PFSK-1 (cell line): ENCODE measurements around the gene SPTB.

Experiments used
- FOXP2 ChIP-seq: optimal IDR thresholded peaks from 2 replicates; pipeline ENCODE3; 2011; ENCODE audit warnings: borderline replicate concordance, control low read depth, inconsistent platforms; ENCODE audit not compliant: insufficient read depth; ENCODE audit errors: extremely low read length, extremely low read depth
- POLR2AphosphoS5 ChIP-seq: IDR thresholded peaks from 2 replicates; pipeline ENCODE4 v1.6.1; 2012; ENCODE audit warnings: low read depth, mild to moderate bottlenecking, control low read depth, low read length, moderate library complexity
- SIN3A ChIP-seq: IDR thresholded peaks from 2 replicates; pipeline ENCODE4 v1.6.1; 2012; ENCODE audit warnings: mild to moderate bottlenecking, low read length, moderate library complexity, borderline replicate concordance; ENCODE audit not compliant: insufficient read depth
- TAF1 ChIP-seq: IDR thresholded peaks from 2 replicates; pipeline ENCODE4 v1.6.1; 2012; ENCODE audit warnings: low read length, control low read depth, borderline replicate concordance; ENCODE audit not compliant: insufficient read depth
- TF ChIP-seq, protein P1 (sequence below), 2 experiments: IDR thresholded peaks; 2 replicates each; pipeline versions ENCODE4 v1.6.1 to v1.8.0; 2011 to 2012; ENCODE audit warnings: low read depth in 2 of 2, low read length in 2 of 2, control low read depth in 1 of 2, inconsistent platforms in 1 of 2, mild to moderate bottlenecking in 1 of 2, moderate library complexity in 1 of 2; ENCODE audit not compliant: insufficient read depth in 1 of 2

Gene SPTB

DNA sequence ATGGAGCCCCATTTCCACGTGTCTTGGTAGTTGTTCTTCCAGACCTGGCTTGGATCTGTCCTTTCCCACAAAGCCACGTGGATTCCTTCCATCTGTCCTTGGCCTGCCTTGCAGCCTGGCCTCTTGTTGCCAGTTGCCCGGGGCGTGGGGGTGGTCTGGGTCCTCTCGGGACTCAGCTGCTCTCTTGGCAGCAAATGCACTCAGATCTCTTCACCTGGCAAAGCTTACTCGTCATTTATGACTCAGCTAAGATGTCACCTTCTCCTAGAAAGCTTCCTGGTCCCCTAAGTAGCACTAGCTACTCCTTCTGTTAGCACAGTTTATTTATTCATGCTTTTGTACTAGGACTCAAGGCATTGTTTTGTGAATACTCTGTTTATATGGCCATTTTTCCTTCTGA, 161.8 kb downstream of the SPTB start:
- TF ChIP-seq TAF1 (no peak), SIN3A (no peak), POLR2AphosphoS5 (no peak), FOXP2 (no peak)
- TF ChIP-seq, protein P1, sequence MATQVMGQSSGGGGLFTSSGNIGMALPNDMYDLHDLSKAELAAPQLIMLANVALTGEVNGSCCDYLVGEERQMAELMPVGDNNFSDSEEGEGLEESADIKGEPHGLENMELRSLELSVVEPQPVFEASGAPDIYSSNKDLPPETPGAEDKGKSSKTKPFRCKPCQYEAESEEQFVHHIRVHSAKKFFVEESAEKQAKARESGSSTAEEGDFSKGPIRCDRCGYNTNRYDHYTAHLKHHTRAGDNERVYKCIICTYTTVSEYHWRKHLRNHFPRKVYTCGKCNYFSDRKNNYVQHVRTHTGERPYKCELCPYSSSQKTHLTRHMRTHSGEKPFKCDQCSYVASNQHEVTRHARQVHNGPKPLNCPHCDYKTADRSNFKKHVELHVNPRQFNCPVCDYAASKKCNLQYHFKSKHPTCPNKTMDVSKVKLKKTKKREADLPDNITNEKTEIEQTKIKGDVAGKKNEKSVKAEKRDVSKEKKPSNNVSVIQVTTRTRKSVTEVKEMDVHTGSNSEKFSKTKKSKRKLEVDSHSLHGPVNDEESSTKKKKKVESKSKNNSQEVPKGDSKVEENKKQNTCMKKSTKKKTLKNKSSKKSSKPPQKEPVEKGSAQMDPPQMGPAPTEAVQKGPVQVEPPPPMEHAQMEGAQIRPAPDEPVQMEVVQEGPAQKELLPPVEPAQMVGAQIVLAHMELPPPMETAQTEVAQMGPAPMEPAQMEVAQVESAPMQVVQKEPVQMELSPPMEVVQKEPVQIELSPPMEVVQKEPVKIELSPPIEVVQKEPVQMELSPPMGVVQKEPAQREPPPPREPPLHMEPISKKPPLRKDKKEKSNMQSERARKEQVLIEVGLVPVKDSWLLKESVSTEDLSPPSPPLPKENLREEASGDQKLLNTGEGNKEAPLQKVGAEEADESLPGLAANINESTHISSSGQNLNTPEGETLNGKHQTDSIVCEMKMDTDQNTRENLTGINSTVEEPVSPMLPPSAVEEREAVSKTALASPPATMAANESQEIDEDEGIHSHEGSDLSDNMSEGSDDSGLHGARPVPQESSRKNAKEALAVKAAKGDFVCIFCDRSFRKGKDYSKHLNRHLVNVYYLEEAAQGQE (IDR thresholded peaks at IDR 0.05; ENCODE audit: insufficient read depth in 1 of 2, low read depth in 2 of 2, low read length in 2 of 2): no peak

DNA sequence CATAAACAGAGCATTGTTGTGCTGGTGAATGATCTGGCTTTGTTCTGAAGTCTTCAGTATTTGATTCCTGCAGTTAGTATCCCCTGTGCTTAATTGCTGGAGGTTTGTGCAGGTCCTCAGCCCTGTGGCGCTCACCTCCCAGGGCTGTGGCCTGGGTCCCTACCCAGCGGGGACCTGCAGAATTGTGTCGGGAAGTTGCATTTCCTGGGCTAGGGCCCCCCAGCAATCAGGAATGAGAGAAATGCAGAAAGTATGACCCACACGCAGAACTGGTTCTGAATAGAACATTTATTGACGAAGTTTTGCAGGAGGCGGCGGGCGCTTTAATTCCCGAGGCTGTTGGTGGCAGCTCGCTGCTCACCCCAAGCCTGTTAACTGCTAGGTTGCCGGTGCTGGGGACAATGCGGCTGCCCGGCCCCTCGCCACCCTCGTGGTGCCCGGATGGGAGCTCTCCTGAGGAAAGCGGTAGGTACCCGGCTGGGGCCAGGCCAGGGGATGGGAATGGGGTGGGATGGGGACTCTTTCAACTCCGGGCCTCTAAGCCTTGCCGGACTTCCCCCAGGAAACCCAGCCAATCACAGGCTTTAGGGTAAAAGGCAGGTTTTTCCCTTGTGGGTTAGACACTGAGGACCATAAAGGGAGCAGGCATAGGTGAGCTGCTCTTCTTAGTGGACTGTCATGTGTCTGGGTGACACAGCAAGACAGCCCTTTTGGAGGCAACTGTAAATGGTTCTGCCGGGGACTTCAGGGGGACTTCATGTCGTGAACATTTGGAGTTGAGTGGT, 163.9 kb downstream of the SPTB start:
- TF ChIP-seq SIN3A: no peak
- TF ChIP-seq POLR2AphosphoS5: no peak
- TF ChIP-seq FOXP2: no peak
- no peak for TF ChIP-seq TAF1
- TF ChIP-seq, protein P1 (IDR thresholded peaks at IDR 0.05; ENCODE audit: insufficient read depth in 1 of 2, low read depth in 2 of 2, low read length in 2 of 2): no peak

DNA sequence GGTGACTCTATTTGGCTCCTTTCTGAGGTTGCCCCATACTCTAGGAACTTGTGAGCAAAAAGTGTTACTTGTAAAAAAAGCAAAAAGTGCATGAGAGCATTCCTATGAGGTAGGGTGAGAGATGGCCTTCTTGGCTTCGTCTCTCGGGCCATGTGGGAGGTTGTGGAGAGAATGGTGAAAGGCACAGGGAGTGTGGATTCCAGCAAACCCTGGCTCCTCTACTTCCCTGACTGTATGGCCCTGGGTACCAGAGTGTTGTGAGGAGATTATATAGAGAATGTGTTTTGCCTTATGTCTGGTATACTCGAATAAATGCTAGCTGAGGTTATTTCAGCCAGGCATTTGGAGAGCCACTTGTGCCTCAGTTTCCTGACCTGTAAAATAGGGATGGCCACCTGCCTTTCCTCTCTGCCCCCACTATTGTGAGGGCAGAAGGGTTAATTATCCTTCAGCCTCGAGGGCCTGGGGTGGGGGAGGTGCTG, 164.5 kb downstream of the SPTB start:
- TF ChIP-seq FOXP2 (no peak), POLR2AphosphoS5 (no peak), SIN3A (no peak), TAF1 (no peak)
- TF ChIP-seq, protein P1 (IDR thresholded peaks at IDR 0.05; ENCODE audit: insufficient read depth in 1 of 2, low read depth in 2 of 2, low read length in 2 of 2): no peak

DNA sequence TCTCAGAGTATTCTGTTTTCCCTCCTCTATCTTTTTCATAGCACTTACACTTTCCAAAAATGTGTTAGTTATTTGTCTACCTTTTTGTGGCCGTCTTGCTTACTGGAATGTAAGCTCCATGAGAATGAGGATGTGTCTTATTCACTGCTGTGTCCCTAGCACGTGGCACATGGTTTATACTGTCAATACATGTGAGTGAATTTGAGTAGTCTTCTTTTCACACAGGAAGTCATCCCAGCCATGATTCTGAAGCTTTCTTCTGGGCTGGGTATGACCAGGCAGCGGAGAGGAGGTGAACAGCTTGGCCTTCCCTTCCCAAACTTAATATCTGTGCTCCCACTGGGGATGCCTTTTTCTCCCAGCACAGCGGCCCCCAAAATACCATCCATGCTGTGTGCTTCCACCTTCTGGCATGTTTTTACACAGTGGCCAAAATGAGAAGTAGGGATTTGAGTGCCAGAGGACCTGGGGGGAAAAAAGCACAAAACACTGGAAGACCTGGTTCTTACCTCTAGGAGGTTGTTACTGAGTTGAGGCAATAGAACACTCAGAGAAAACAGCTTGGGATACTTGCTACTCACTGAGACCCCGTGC, 165.2 kb downstream of the SPTB start:
- TF ChIP-seq TAF1 (no peak), SIN3A (no peak)
- TF ChIP-seq, protein P1 (IDR thresholded peaks at IDR 0.05; ENCODE audit: insufficient read depth in 1 of 2, low read depth in 2 of 2, low read length in 2 of 2): no peak
